Tibial nerve (tissue), 4 donors: ENCODE measurements around the gene CXADR. TPM values are rescaled to one million over a fixed set of nuclear protein-coding genes. Genes with fewer than 3 reads are reported as not detected.

Experiments
- DNase-seq, 2 donors: peaks; one replicate each; pipeline ENCODE4 v3.0.0-alpha.2; 2019; ENCODE audit warnings: low spot score in 2 of 2
- H3K27ac ChIP-seq, 4 donors: fragments of 200-600 bp; sonication (generic) in 3 of 4; one replicate each; pipeline ENCODE4 v1.5.1; 2017 to 2019; ENCODE audit warnings: mild to moderate bottlenecking in 1 of 4
- H3K27me3 ChIP-seq, 2 donors: fragments of 200-600 bp; sonication (generic) in 1 of 2; one replicate each; pipeline versions ENCODE4 v1.5.1 to v1.6.0; 2017 to 2019
- H3K36me3 ChIP-seq, 3 donors: fragments of 200-600 bp; sonication (generic); one replicate each; pipeline ENCODE4 v1.5.1; 2018 to 2019
- H3K4me1 ChIP-seq, 4 donors: fragments of 200-600 bp; sonication (generic) in 3 of 4; one replicate each; pipeline ENCODE4 v1.5.1; 2017 to 2019
- H3K4me3 ChIP-seq, 4 donors: fragments of 200-600 bp; sonication (generic) in 3 of 4; one replicate each; pipeline ENCODE4 v1.5.1; 2017 to 2019; ENCODE audit warnings: mild to moderate bottlenecking in 1 of 4, moderate library complexity in 1 of 4
- H3K9me3 ChIP-seq, 4 donors: fragments of 200-600 bp; sonication (generic) in 3 of 4; one replicate each; pipeline ENCODE4 v1.5.1; 2017 to 2019
- EP300 ChIP-seq, 2 donors: sonication (generic); formaldehyde crosslinking; IDR thresholded peaks; one replicate each; pipeline ENCODE4 v1.6.1; 2017; ENCODE audit warnings: antibody characterized with exemption in 2 of 2, mild to moderate bottlenecking in 1 of 2
- POLR2A ChIP-seq, 2 donors: fragments of 450-650 bp; IDR thresholded peaks; one replicate each; pipeline ENCODE4 v1.6.1; 2017; ENCODE audit warnings: antibody characterized with exemption in 2 of 2, mild to moderate bottlenecking in 2 of 2, moderate library complexity in 2 of 2
- WGBS, 2 donors: methylation state at CpG; one replicate each; pipeline ENCODE4 v1.1.5; 2018; 5-methylcytosine and 5-hydroxymethylcytosine counted together
- total RNA-seq, 4 donors: library from RNA; depleted of rRNA; stranded (reverse); fragments of >200 nt; gene quantifications; one replicate each; pipeline ENCODE4 v1.1.0, GENCODE V29; 2016
- TF ChIP-seq, protein P1 (sequence below), 5 experiments: fragments of 200-600 bp in 3 of 5; fragments of 450-650 bp in 2 of 5; sonication (generic) in 3 of 5; IDR thresholded peaks; one replicate each; pipeline ENCODE4 v1.5.1; 2016 to 2019; ENCODE audit warnings: antibody characterized with exemption in 5 of 5, mild to moderate bottlenecking in 3 of 5, moderate library complexity in 2 of 5

Gene CXADR
- total RNA-seq, 4 donors from 2014 or later = 0.30 to 9.2 (median 1.5) TPM

GRCh38 chr21:17524635-17525034 lies 11.8 kb downstream of the CXADR start:
- DNase-seq = no peak
- H3K27me3 ChIP-seq = no peaks in the 10 kb centered on the region
- no peak for TF ChIP-seq EP300 (IDR thresholded peaks at IDR 0.05)
- TF ChIP-seq, protein P1, sequence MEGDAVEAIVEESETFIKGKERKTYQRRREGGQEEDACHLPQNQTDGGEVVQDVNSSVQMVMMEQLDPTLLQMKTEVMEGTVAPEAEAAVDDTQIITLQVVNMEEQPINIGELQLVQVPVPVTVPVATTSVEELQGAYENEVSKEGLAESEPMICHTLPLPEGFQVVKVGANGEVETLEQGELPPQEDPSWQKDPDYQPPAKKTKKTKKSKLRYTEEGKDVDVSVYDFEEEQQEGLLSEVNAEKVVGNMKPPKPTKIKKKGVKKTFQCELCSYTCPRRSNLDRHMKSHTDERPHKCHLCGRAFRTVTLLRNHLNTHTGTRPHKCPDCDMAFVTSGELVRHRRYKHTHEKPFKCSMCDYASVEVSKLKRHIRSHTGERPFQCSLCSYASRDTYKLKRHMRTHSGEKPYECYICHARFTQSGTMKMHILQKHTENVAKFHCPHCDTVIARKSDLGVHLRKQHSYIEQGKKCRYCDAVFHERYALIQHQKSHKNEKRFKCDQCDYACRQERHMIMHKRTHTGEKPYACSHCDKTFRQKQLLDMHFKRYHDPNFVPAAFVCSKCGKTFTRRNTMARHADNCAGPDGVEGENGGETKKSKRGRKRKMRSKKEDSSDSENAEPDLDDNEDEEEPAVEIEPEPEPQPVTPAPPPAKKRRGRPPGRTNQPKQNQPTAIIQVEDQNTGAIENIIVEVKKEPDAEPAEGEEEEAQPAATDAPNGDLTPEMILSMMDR (IDR thresholded peaks at IDR 0.05) = no peak
- TF ChIP-seq POLR2A (IDR thresholded peaks at IDR 0.05) = no peak
- WGBS, 2 donors = 93 to 95% methylated on average over 6 of the region's 6 CpGs
- H3K4me3 ChIP-seq = no peak overlapping the region
- H3K9me3 ChIP-seq = no peaks in the 10 kb centered on the region
- H3K36me3 ChIP-seq = no peaks in the 10 kb centered on the region
- no peak overlapping the region for H3K27ac ChIP-seq
- no peaks in the 10 kb centered on the region for H3K4me1 ChIP-seq

DNA sequence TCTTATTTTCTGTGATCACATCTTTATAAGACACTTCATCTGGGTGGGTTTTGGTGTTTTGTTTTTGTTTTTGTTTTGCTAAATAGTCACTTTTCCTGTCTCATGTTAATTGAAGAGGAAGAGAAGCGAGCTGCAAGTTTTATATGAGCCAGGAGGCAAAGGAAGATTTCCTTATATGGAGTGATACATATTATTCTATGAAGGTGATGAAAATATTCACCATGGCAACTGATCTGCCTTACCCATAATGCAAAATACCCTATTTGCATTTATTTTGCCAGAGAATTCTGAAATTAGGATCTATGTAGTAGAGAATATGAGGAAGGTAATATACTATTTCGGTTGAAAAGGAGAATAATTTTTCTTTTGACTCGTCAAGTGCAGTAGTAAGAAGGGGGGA lies 13.9 kb downstream of the CXADR start:
- 76 to 84% methylated on average over 3 of the region's 3 CpGs for WGBS, 2 donors
- TF ChIP-seq POLR2A (IDR thresholded peaks at IDR 0.05) (no peak), EP300 (IDR thresholded peaks at IDR 0.05) (no peak)
- TF ChIP-seq, protein P1 (IDR thresholded peaks at IDR 0.05) = no peak
- H3K4me1 ChIP-seq = no peaks in the 10 kb centered on the region
- H3K4me3 ChIP-seq = no peak overlapping the region
- H3K9me3 ChIP-seq = no peaks in the 10 kb centered on the region
- no peak overlapping the region for H3K27ac ChIP-seq
- DNase-seq = no peak
- H3K36me3 ChIP-seq = no peaks in the 10 kb centered on the region
- H3K27me3 ChIP-seq = no peaks in the 10 kb centered on the region

DNA sequence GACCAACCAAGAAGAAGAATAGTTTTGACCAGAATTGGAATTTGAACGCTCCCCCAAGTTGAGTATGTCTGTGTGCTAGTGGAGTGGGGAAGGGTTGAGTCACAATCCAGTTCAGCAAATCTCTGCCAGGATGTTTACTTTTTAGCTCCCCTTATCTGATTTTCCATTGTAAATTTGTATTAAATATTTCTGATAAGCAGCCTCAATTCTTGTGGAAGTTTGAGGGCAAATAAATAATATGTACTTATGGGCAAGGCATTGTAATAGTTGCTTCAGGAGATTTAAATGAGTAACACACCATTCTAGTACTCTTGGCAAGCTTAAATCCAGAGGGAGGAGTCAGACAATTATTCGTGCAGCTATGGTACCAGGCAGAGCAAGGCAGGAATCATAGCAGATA lies 14.4 kb downstream of the CXADR start:
- no peak for DNase-seq
- TF ChIP-seq EP300 (IDR thresholded peaks at IDR 0.05) (no peak), POLR2A (IDR thresholded peaks at IDR 0.05) (no peak)
- TF ChIP-seq, protein P1 (IDR thresholded peaks at IDR 0.05) = no peak
- Histone ChIP-seq H3K4me3 (no peak overlapping the region), H3K9me3 (no peaks in the 10 kb centered on the region), H3K27ac (no peak overlapping the region), H3K36me3 (no peaks in the 10 kb centered on the region), H3K27me3 (no peaks in the 10 kb centered on the region), H3K4me1 (no peaks in the 10 kb centered on the region)
- WGBS, 2 donors = 51 to 56% methylated on average over 2 of the region's 2 CpGs

GRCh38 chr21:17527711-17528110 lies 14.9 kb downstream of the CXADR start:
- TF ChIP-seq, protein P1 (IDR thresholded peaks at IDR 0.05) = no peak
- TF ChIP-seq EP300 (IDR thresholded peaks at IDR 0.05) = no peak
- no peak for TF ChIP-seq POLR2A (IDR thresholded peaks at IDR 0.05)
- WGBS, 2 donors = 69 to 75% methylated on average over 5 of the region's 5 CpGs
- no peak for DNase-seq

DNA sequence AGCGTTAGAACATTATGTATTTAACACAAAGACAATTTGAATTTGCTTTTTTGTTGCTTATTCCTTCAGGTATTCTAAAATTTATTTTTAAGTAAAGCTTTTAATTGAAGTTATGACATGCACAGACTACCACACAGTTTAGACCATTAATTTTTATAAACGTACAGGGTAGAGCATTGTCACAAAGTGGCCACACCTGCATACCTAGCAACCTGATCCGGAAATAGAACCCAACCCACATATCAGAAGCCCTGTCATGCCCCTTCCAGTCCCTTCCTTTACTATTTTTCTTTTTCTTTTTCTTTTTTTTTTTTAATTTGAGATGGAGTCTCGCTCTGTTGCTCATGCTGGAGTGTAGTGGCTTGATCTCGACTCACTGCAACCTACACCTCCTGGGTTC lies 16.8 kb downstream of the CXADR start:
- no peaks in the 10 kb centered on the region for H3K36me3 ChIP-seq
- DNase-seq = no peak
- no peaks in the 10 kb centered on the region for H3K4me1 ChIP-seq
- TF ChIP-seq POLR2A (IDR thresholded peaks at IDR 0.05) (no peak), EP300 (IDR thresholded peaks at IDR 0.05) (no peak)
- TF ChIP-seq, protein P1 (IDR thresholded peaks at IDR 0.05) = no peak
- no peak overlapping the region for H3K27ac ChIP-seq
- H3K27me3 ChIP-seq = no peaks in the 10 kb centered on the region
- no peak overlapping the region for H3K4me3 ChIP-seq
- H3K9me3 ChIP-seq = no peaks in the 10 kb centered on the region
- 84 to 85% methylated on average over 5 of the region's 5 CpGs for WGBS, 2 donors

More at GRCh38 chr21:17527711-17528110, 14.9 kb downstream of the CXADR start:
- H3K4me3 ChIP-seq = no peak overlapping the region
- H3K9me3 ChIP-seq = no peaks in the 10 kb centered on the region
- no peaks in the 10 kb centered on the region for H3K36me3 ChIP-seq
- H3K27me3 ChIP-seq = no peaks in the 10 kb centered on the region
- no peak overlapping the region for H3K27ac ChIP-seq
- H3K4me1 ChIP-seq = no peaks in the 10 kb centered on the region
